HCT116 (cell line): ENCODE data around the gene SLC11A1. TPM values are rescaled to one million over a fixed set of nuclear protein-coding genes. Genes with fewer than 3 reads are reported as not detected.

Source experiments
- ATAC-seq: fragments of 200-7000 bp; cut with Tn5 transposase; 2 replicates; pipeline ENCODE4 v1.9.1; 2020; ENCODE audit warnings: mild to moderate bottlenecking, moderate library complexity
- BruUV-seq: library from RNA; stranded (reverse); fragments of 400-500 nt; replicated peaks from 2 replicates; lab custom pipeline; 2021; lab: Mats Ljungman, UMichigan
- CTCF ChIA-PET: fragments of 300-600 bp; sonication (Branson Sonifier 250); formaldehyde crosslinking; loops from one replicate; lab custom pipeline; 2021; ENCODE audit warnings: antibody characterized with exemption; lab: Charles Lee
- POLR2A ChIA-PET: fragments of 300-600, 350-600 bp; sonication (Branson Sonifier 250); formaldehyde crosslinking; loops from one replicate; lab custom pipeline; 2021; ENCODE audit warnings: antibody characterized with exemption; lab: Charles Lee
- RAD21 ChIA-PET, 2 experiments: fragments of 300-600 bp; sonication (Branson Sonifier 250); formaldehyde crosslinking; loops; one replicate each; lab custom pipeline; 2023; ENCODE audit warnings: low total read pairs in 2 of 2; ENCODE audit not compliant: uncharacterized antibody in 2 of 2, unreplicated experiment in 2 of 2, low non-redundant PET in 1 of 2; lab: Charles Lee
- DNase-seq: peaks from one replicate; pipeline ENCODE4 v3.0.0-alpha.2; 2010; ENCODE audit warnings: low read depth, low spot score
- H2AFZ ChIP-seq: fragments of 200-600 bp; shearing (Covaris generic), sonication (generic); 2 replicates; pipeline ENCODE4 v1.6.1; 2017; ENCODE audit warnings: low read depth, mixed run types, mixed read lengths, antibody characterized with exemption, low read length; ENCODE audit not compliant: poor library complexity, severe bottlenecking
- H3K27ac ChIP-seq: 2 replicates; pipeline ENCODE4 v1.5.1; 2012; ENCODE audit warnings: low read depth, low read length
- H3K27me3 ChIP-seq: fragments of 200-600 bp; sonication (generic); 2 replicates; pipeline ENCODE4 v1.6.1; 2016; ENCODE audit warnings: mixed run types, low read length, mixed read lengths; ENCODE audit not compliant: insufficient read depth
- H3K36me3 ChIP-seq, 2 experiments: fragments of 200-500 bp in 1 of 2; fragments of 200-600 bp in 1 of 2; sonication (Bioruptor generic) in 1 of 2; sonication (generic) in 1 of 2; 2 replicates each; pipeline versions ENCODE4 v1.5.1 to v1.6.1; 2014 to 2016; ENCODE audit warnings: low read length in 2 of 2, inconsistent platforms in 1 of 2, mixed read lengths in 1 of 2, mixed run types in 1 of 2; ENCODE audit not compliant: insufficient read depth in 2 of 2, control insufficient read depth in 1 of 2
- H3K4me1 ChIP-seq, 2 experiments: fragments of 200-600 bp in 1 of 2; sonication (generic) in 1 of 2; 2 replicates each; pipeline versions ENCODE4 v1.5.1 to v1.6.1; 2012 to 2017; ENCODE audit warnings: low read length in 2 of 2, inconsistent platforms in 1 of 2, mild to moderate bottlenecking in 1 of 2, mixed read lengths in 1 of 2, mixed run types in 1 of 2, moderate library complexity in 1 of 2; ENCODE audit not compliant: insufficient read depth in 2 of 2, control insufficient read depth in 1 of 2
- H3K4me2 ChIP-seq: fragments of 200-600 bp; sonication (generic); 2 replicates; pipeline ENCODE4 v1.6.1; 2017; ENCODE audit warnings: mixed run types, low read length, mixed read lengths
- H3K4me3 ChIP-seq, 2 experiments: fragments of 200-600 bp in 1 of 2; sonication (generic) in 1 of 2; replicated peaks in 1 of 2; 2 replicates each; pipeline ENCODE4 v1.5.1; 2011 to 2016; ENCODE audit warnings: low read length in 2 of 2, control low read depth in 1 of 2, low read depth in 1 of 2, mild to moderate bottlenecking in 1 of 2, mixed read lengths in 1 of 2, mixed run types in 1 of 2
- H3K79me2 ChIP-seq: fragments of 200-600 bp; sonication (generic); 2 replicates; pipeline ENCODE4 v1.6.1; 2017; ENCODE audit warnings: mild to moderate bottlenecking, mixed run types, low read length, moderate library complexity, mixed read lengths; ENCODE audit not compliant: insufficient read depth
- H3K9ac ChIP-seq: fragments of 200-600 bp; sonication (generic); 2 replicates; pipeline ENCODE4 v1.6.1; 2016; ENCODE audit warnings: low read length, mixed read lengths
- H3K9me2 ChIP-seq: fragments of 200-600 bp; sonication (generic), shearing (Covaris generic); 2 replicates; pipeline ENCODE4 v1.6.1; 2017; ENCODE audit warnings: mixed run types, mild to moderate bottlenecking, moderate library complexity; ENCODE audit not compliant: insufficient read depth
- H3K9me3 ChIP-seq, 2 experiments: fragments of 200-500 bp in 1 of 2; fragments of 200-600 bp in 1 of 2; sonication (Bioruptor generic) in 1 of 2; sonication (generic) in 1 of 2; 2 replicates each; pipeline ENCODE4 v1.6.1; 2014 to 2017; ENCODE audit warnings: low read length in 2 of 2, mixed read lengths in 2 of 2, inconsistent platforms in 1 of 2, low read depth in 1 of 2, mild to moderate bottlenecking in 1 of 2, mixed run types in 1 of 2, moderate library complexity in 1 of 2; ENCODE audit not compliant: control insufficient read depth in 1 of 2, insufficient read depth in 1 of 2
- H4K20me1 ChIP-seq: fragments of 200-600 bp; sonication (generic), shearing (Covaris generic); 2 replicates; pipeline ENCODE4 v1.6.1; 2017; ENCODE audit warnings: mixed run types, mild to moderate bottlenecking, moderate library complexity; ENCODE audit not compliant: insufficient read depth
- CBX3 ChIP-seq: IDR thresholded peaks from 2 replicates; pipeline ENCODE4 v1.6.1; 2012; ENCODE audit warnings: low read depth
- CEBPB ChIP-seq: IDR thresholded peaks from 2 replicates; pipeline ENCODE4 v1.6.1; 2012; ENCODE audit warnings: low read depth
- CTCF ChIP-seq, 3 experiments: fragments of 200-600 bp in 1 of 3; sonication (generic) in 1 of 3; IDR thresholded peaks in 2 of 3; conservative IDR thresholded peaks in 1 of 3; 2 replicates each; pipeline ENCODE4 v1.5.1; 2012 to 2017; ENCODE audit warnings: low read depth in 2 of 3, low read length in 2 of 3, antibody characterized with exemption in 1 of 3, borderline replicate concordance in 1 of 3, control low read depth in 1 of 3, mild to moderate bottlenecking in 1 of 3, mixed read lengths in 1 of 3, mixed run types in 1 of 3, moderate library complexity in 1 of 3; ENCODE audit not compliant: insufficient read depth in 1 of 3
- EGR1 ChIP-seq: IDR thresholded peaks from 2 replicates; pipeline ENCODE4 v1.6.1; 2012; ENCODE audit warnings: low read depth
- EZH2phosphoT487 ChIP-seq: fragments of 200-600 bp; IDR thresholded peaks from 2 replicates; pipeline ENCODE4 v1.6.1; 2018; ENCODE audit warnings: antibody characterized with exemption, borderline replicate concordance
- FOSL1 ChIP-seq: IDR thresholded peaks from 2 replicates; pipeline ENCODE4 v1.6.1; 2012; ENCODE audit warnings: low read depth
- JUND ChIP-seq: IDR thresholded peaks from 2 replicates; pipeline ENCODE4 v1.6.1; 2012
- MAX ChIP-seq: IDR thresholded peaks from 2 replicates; pipeline ENCODE4 v1.6.1; 2012
- POLR2A ChIP-seq: IDR thresholded peaks from 2 replicates; pipeline ENCODE4 v1.7.0; 2011; ENCODE audit warnings: borderline replicate concordance; ENCODE audit not compliant: insufficient read depth, insufficient read length; ENCODE audit errors: extremely low read depth
- RAD21 ChIP-seq: IDR thresholded peaks from 2 replicates; pipeline ENCODE4 v1.6.1; 2012; ENCODE audit warnings: low read depth, mild to moderate bottlenecking
- REST ChIP-seq: IDR thresholded peaks from 2 replicates; pipeline ENCODE4 v1.6.1; 2012; ENCODE audit warnings: low read depth
- SIN3A ChIP-seq: IDR thresholded peaks from 2 replicates; pipeline ENCODE4 v1.6.1; 2012; ENCODE audit warnings: low read depth
- SP1 ChIP-seq: IDR thresholded peaks from 2 replicates; pipeline ENCODE4 v1.6.1; 2012; ENCODE audit warnings: low read depth
- SRF ChIP-seq: IDR thresholded peaks from 2 replicates; pipeline ENCODE4 v1.6.1; 2012; ENCODE audit warnings: low read depth
- YY1 ChIP-seq: IDR thresholded peaks from 2 replicates; pipeline ENCODE4 v1.6.1; 2011; ENCODE audit warnings: low read length, low read depth, moderate library complexity, mild to moderate bottlenecking; ENCODE audit not compliant: insufficient replicate concordance; ENCODE audit errors: extremely low read depth
- ZFX ChIP-seq: fragments of 450-650 bp; IDR thresholded peaks from 2 replicates; pipeline ENCODE4 v1.6.1; 2017
- ZNF274 ChIP-seq: fragments of 200-500 bp; sonication (Bioruptor generic); IDR thresholded peaks from 2 replicates; pipeline ENCODE4 v1.6.1; 2014; ENCODE audit warnings: mild to moderate bottlenecking, low read depth, low read length, inconsistent platforms
- intact Hi-C: fragments of 100-400 bp; cut with micrococcal nuclease; formaldehyde crosslinking; loops from 2 replicates; pipeline ENCODE4 v1.10.0; 2022
- total RNA-seq: library from RNA; stranded (reverse); gene quantifications from one replicate; pipeline ENCODE4 v1.2.1, GENCODE V29; 2021; ENCODE audit not compliant: unreplicated experiment

The SLC11A1 gene
- total RNA-seq, 1 experiment from 2014 or later = 0.42 TPM

- Histone ChIP-seq H3K36me3 (peaks cover 7 to 15% of the 10 kb centered on the region in 2 experiments), H3K27me3 (no peaks in the 10 kb centered on the region), H4K20me1 (no peaks in the 10 kb centered on the region), H2AFZ (no peak overlapping the region), H3K79me2 (no peaks in the 10 kb centered on the region; the same call in 1 of the 2 replicates), H3K4me1 (peaks cover 21 to 26% of the 10 kb centered on the region in 2 experiments), H3K27ac (no peak overlapping the region), H3K9me3 (no peaks in the 10 kb centered on the region), H3K4me3 (no peak overlapping the region), H3K9me2 (no peaks in the 10 kb centered on the region), H3K9ac (no peak overlapping the region), H3K4me2 (no peak overlapping the region)
- ATAC-seq (no peak), DNase-seq (no peak)
- TF ChIP-seq REST (no peak), EZH2phosphoT487 (no peak), MAX (no peak)
- no TSS peak for BruUV-seq
- CTCF ChIA-PET = no interaction called here
- POLR2A ChIA-PET = no interaction called here
- RAD21 ChIA-PET = no interaction called here
- intact Hi-C loops = loop anchor here (2.0 to 5.0 kb wide), 2 partner anchors 59 to 440 kb away; no protein-coding TSS in a partner anchor
Measured at GRCh38 chr2:218407717-218408116, 25.6 kb downstream of the SLC11A1 start.

- Histone ChIP-seq H3K9ac (no peak overlapping the region), H3K27ac (no peak overlapping the region), H3K79me2 (no peaks in the 10 kb centered on the region), H3K36me3 (no peaks in the 10 kb centered on the region), H3K4me1 (no peaks in the 10 kb centered on the region), H3K4me2 (no peak overlapping the region), H3K4me3 (no peak overlapping the region), H3K9me3 (no peaks in the 10 kb centered on the region), H3K9me2 (no peaks in the 10 kb centered on the region), H2AFZ (no peak overlapping the region), H3K27me3 (no peaks in the 10 kb centered on the region), H4K20me1 (no peaks in the 10 kb centered on the region)
- DNase-seq (no peak), ATAC-seq (no peak)
- TF ChIP-seq SRF = no peak
- TF ChIP-seq YY1 = no peak
- no peak for TF ChIP-seq MAX
- TF ChIP-seq SIN3A = no peak
- TF ChIP-seq ZFX = no peak
- TF ChIP-seq FOSL1 = no peak
- no peak for TF ChIP-seq RAD21
- TF ChIP-seq POLR2A = no peak
- no peak for TF ChIP-seq CTCF (IDR thresholded peaks at IDR 0.05 in 2 of 3, conservative IDR thresholded peaks at IDR 0.05 in 1 of 3; ENCODE audit: borderline replicate concordance in 1 of 3, insufficient read depth in 1 of 3, low read depth in 2 of 3, low read length in 2 of 3)
- no peak for TF ChIP-seq EZH2phosphoT487
- TF ChIP-seq CEBPB = no peak
- TF ChIP-seq EGR1 = no peak
- TF ChIP-seq JUND = no peak
- TF ChIP-seq CBX3 = no peak
- no peak for TF ChIP-seq SP1
- TF ChIP-seq ZNF274 = no peak
- BruUV-seq = no TSS peak
- intact Hi-C loops = no loop called here
- ChIA-PET CTCF (no interaction called here), POLR2A (no interaction called here), RAD21 (no interaction called here)
Measured at GRCh38 chr2:218418321-218418716, 36.2 kb downstream of the SLC11A1 start.
